ENCODE data around the gene FBXL16.

Gene FBXL16

GRCh38 chr16:660132-660458, 45.5 kb downstream of the FBXL16 start:
- DNase-seq, result no peak

GRCh38 chr16:659618-660017, 46.0 kb downstream of the FBXL16 start:
- no peak for DNase-seq

DNA sequence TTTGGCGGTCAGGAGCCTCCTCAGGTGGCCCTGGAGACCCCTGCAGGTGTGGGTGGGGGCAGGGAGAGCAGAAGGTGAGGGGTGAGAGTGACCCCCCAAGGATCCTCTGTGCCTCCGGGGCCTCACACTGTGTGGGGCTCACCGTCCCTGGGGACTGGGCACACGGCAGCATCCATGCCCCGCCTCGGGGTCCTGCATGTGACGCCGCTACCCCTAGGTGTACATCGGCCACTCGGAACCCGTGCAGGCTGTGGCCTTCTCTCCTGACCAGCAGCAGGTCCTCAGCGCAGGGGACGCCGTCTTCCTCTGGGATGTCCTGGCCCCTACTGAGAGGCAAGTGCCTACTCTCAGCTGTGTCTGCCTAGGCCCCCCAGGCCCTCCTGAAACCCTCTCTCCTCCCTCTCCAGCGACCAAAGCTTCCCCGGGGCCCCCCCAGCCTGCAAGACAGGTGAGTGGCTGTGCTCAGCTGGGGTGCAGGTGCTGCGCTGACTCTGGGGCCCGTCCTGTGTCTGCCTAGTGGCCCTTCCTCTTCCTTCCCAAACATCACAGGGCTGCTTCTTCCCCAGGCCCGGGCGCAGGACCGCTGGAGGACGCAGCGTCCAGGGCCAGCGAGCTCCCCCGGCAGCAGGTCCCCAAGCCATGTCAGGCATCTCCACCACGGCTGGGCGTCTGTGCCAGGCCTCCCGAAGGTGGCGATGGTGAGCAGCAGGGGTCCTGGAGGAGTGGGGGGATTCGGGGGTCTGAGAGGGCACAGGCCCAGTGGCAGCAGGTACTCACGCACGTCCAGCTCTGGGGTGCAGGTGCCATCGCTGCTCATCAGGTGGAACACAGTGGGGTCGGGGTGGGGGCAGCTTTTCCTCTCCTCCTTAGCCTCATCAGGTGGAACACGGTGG, 46.7 kb downstream of the FBXL16 start:
- no peak for DNase-seq

DNA sequence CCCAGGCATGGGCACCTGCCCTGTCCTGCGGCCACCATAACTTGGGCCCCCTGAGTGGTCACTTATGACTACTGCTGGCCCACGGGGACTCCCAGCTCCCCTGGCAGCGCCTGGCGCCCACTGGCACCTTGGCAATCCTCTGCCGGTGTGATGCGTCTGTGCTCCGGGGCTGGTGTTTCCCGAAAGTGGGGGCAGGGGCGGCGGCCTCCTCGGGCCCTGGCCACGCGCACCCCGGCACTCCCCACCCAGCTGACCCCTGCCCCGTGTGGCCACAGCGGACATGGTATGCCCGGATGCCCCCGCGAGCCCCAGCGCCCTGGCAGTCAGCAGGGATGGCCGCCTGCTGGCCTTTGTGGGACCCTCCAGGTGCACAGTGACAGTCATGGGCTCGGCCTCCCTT, 48.1 kb downstream of the FBXL16 start:
- no peak for DNase-seq

DNA sequence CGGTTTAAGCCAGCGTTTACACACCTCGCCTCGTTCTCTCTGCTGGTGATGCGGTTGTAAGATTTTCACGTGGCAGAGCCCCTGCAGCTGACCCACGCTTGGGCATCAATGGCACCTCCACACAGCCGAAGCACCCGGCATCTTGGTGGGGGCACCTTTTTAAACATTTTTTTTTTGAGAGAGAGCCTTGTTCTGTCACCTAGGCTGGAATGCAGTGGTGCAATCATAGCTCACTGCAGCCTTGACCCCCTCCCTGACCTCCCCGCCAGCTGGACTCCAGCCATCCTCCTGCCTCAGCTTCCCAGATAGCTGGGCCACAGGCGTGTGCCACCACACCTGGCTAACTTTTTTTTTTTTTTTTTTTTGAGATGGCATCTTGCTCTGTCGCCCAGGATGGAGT, 51.6 kb downstream of the FBXL16 start:
- DNase-seq, result no peak

DNA sequence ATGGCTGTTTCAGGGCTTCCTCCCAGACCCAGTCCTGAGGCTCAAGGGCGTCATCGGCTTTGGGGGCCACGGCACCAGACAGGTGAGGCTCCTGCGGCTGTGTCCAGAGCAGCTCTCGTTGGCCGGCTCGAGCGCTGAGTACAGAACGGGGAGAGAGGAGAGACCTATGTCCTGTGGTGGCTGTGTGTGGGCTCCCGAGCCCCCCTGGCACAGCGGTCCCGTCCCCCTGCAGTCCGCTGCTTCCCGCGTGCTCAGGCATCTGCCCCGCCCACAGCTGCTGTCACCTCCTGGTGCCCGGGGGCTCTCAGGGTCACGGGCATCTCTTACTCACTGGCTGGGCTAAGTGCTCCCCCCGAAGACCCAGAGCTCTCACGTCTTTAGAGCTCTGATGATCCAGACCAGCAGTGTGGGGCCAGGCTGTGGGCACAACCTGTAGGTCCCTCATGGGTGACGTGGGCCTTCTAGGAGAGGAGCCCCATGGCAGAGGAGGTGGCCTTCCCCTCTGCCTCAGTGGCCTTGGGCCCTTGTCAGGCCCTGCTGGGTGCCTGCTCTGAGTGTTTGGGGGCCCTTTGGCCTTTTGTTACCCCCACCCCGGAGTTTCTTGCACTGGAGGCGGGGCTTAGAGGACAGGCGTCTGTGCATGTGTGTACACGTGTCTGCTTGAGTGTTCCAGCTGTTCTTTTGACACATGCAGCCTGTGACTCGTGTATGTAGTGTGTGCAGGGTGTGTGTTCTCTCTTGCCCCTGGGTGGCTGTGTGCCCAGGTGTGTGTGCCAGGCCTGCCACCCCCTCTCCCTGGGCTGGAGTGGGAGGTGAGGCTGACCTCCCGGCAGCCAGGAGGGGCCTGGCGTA, 52.9 kb downstream of the FBXL16 start:
- no peak for DNase-seq

- no peak for DNase-seq
Measured at GRCh38 chr16:651844-652243, 53.8 kb downstream of the FBXL16 start.

DNA sequence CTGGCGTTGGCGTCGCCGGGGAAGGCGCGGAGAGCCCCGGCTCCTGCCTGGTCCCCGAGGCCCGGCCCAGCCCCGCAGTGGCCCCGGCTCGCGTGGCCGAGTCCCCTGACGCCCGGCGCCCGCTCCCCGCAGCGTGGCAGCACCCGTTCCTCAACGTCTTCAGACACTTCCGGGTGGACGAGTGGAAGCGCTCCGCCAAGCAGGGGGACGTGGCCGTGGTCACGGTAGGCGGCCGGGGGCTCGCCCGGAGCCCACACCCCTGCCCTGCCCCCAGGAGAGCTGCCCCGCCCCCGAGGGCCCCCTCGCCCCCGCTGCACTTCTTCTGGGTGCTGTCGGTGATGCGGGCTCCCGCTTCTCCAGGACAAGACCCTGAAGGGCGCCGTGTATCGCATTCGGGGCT, 56.0 kb downstream of the FBXL16 start:
- DNase-seq, result no peak

DNA sequence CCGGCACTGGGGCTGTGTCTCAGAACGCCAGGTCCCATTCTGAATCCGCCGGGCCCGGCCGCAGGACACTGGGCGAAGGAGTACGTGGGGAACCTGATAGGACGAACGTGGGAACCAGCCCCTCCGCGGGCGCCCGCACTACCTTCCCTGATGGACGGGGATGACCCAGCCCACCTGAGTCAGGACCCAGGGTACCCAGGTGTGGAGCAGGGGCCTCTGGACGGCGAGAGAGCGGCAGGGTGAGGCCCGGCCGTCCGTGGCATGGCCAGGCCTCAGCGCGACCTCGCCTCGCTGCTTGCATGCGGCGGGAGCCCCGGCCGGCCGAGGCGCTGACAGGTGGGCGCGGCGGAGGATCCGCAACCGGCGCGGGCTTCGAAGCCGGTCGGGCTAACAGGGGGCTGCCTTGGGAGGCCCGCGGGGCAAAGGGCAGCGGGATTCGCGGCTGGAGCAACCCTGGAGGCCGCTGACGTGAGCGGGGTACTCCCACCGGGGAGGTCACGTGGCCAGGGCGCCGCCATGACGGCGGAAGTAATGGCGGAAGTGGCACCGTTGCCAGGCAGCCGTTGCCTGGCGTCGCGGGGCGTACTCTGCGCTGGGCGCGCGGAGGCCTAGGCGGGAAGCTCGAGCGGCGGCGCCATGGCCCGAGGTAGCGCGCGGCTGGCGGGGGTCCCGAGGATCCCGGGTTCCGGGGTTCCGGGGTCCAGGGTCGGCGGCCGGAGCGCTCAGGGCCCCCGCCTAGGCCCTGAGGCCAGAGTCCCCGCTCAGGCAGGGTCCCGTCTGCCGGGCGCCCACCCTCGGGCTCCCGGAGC, 56.6 kb downstream of the FBXL16 start, which contains the start of gene WDR90:
TSS of gene WDR90 (plus strand) at position 585 of the 809 bp plus-strand sequence. CDS start at position 637, 52 bp downstream.
- peak; percentile 40 to 76 for DNase-seq

- DNase-seq, result peak in 1 of 2 experiments; percentile 24
Measured at GRCh38 chr16:648071-648780, 57.4 kb downstream of the FBXL16 start.

GRCh38 chr16:647173-647902, 58.3 kb downstream of the FBXL16 start:
- DNase-seq, result no peak

- DNase-seq, result no peak
Measured at GRCh38 chr16:646679-647172, 58.9 kb downstream of the FBXL16 start.

- no peak for DNase-seq
Measured at GRCh38 chr16:645852-646678, 59.5 kb downstream of the FBXL16 start.

GRCh38 chr16:644556-644955, 61.0 kb downstream of the FBXL16 start:
- no peak for DNase-seq

DNA sequence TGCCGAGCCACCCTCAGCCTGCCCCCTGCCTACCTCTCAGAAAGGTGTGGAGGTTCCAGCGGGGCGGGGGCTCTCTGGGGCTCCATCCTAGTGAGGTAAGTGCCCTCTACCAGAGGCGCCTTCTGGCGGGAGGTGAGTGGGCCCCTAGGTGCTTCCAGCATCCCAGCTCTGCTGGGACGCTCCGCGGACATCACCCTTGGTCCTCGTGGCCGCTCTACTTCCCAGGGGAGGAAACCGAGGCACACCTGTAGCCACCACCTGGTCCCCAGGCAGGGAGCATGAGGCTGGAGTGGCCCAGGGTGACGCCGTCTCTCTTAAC, 62.6 kb downstream of the FBXL16 start:
- no peak for DNase-seq
